K562 (cell line): ENCODE data around the gene ARL14. TPM values are rescaled to one million over a fixed set of nuclear protein-coding genes. Genes with fewer than 3 reads are reported as not detected.

Source experiments
- ATAC-seq: fragments of 200-7000 bp; cut with Tn5 transposase; 3 replicates; pipeline ENCODE4 v1.9.1; 2020; ENCODE audit warnings: moderate library complexity
- BruUV-seq: library from RNA; stranded (reverse); fragments of 400-500 nt; replicated peaks from 2 replicates; lab custom pipeline; 2021; lab: Mats Ljungman, UMichigan
- CTCF ChIA-PET: fragments of 300-600 bp; formaldehyde crosslinking; extraction: SDS; loops from one replicate; lab custom pipeline; 2021; ENCODE audit warnings: low intra/inter-chr PET ratio; lab: Yijun Ruan, JAX
- POLR2A ChIA-PET: fragments of 300-600, 350-650 bp; sonication (Branson Sonifier 250); formaldehyde crosslinking; extraction: SDS; loops from one replicate; lab custom pipeline; 2021; ENCODE audit warnings: antibody characterized with exemption, inconsistent platforms; lab: Yijun Ruan, JAX
- DNase-seq, 4 experiments: peaks; one replicate each; pipeline versions ENCODE4 v3.0.0 to v3.0.0-alpha.2; 2011 to 2018; ENCODE audit warnings: low spot score in 3 of 4, mixed read lengths in 3 of 4; ENCODE audit errors: extremely low read depth in 1 of 4
- FAIRE-seq: peaks from 2 replicates; lab custom pipeline; 2011; peaks lifted over from hg19 to GRCh38; lab: Jason Lieb, UNC
- H2AFZ ChIP-seq: 2 replicates; pipeline ENCODE4 v1.6.0; 2011; ENCODE audit warnings: low read depth, low read length, control low read depth, inconsistent platforms
- H3K27ac ChIP-seq: fragments of 200-600 bp; 3 replicates; pipeline ENCODE4 v1.8.0; 2011; ENCODE audit warnings: low read depth, mild to moderate bottlenecking, control low read depth, inconsistent platforms, low read length, moderate library complexity, mixed read lengths; ENCODE audit errors: extremely low read depth
- H3K27me3 ChIP-seq, 2 experiments: fragments of 300-600 bp in 1 of 2; 2 replicates in 1 of 2; 3 replicates in 1 of 2; pipeline versions ENCODE4 v1.6.0 to v1.8.0; 2011; ENCODE audit warnings: inconsistent platforms in 2 of 2, low read length in 2 of 2, mild to moderate bottlenecking in 1 of 2, mixed read lengths in 1 of 2, moderate library complexity in 1 of 2; ENCODE audit not compliant: control insufficient read depth in 2 of 2, insufficient read depth in 2 of 2
- H3K36me3 ChIP-seq: fragments of 300-600 bp; 3 replicates; pipeline ENCODE4 v1.8.0; 2011; ENCODE audit warnings: mild to moderate bottlenecking, low read length, inconsistent platforms; ENCODE audit not compliant: control insufficient read depth, insufficient read depth
- H3K4me1 ChIP-seq, 2 experiments: fragments of 200-600 bp in 1 of 2; replicated peaks in 1 of 2; 2 replicates in 1 of 2; 3 replicates in 1 of 2; pipeline versions ENCODE4 v1.5.1 to v1.8.0; 2011; ENCODE audit warnings: inconsistent platforms in 2 of 2, low read length in 2 of 2, mild to moderate bottlenecking in 1 of 2, mixed read lengths in 1 of 2, moderate library complexity in 1 of 2; ENCODE audit not compliant: control insufficient read depth in 2 of 2, insufficient read depth in 2 of 2
- H3K4me2 ChIP-seq: 2 replicates; pipeline ENCODE4 v1.6.1; 2011; ENCODE audit warnings: low read length, control low read depth, inconsistent platforms, mixed read lengths; ENCODE audit not compliant: insufficient read depth
- H3K4me3 ChIP-seq: fragments of 200-600 bp; sonication (generic), shearing (Covaris generic); 2 replicates; pipeline ENCODE4 v1.5.1; 2016; ENCODE audit warnings: control low read depth, inconsistent platforms
- H3K79me2 ChIP-seq: fragments of 200-600 bp; 3 replicates; pipeline ENCODE4 v1.8.0; 2011; ENCODE audit warnings: low read length, inconsistent platforms; ENCODE audit not compliant: control insufficient read depth, insufficient read depth
- H3K9ac ChIP-seq, 2 experiments: 2 replicates each; pipeline versions ENCODE4 v1.6.0 to v1.6.1; 2011; ENCODE audit warnings: low read depth in 2 of 2, low read length in 2 of 2, control low read depth in 1 of 2, inconsistent platforms in 1 of 2, mild to moderate bottlenecking in 1 of 2, mixed read lengths in 1 of 2; ENCODE audit not compliant: insufficient read depth in 1 of 2
- H3K9me1 ChIP-seq: one replicate; pipeline ENCODE4 v1.6.0; 2011; ENCODE audit warnings: inconsistent platforms, mild to moderate bottlenecking, low read length, moderate library complexity; ENCODE audit not compliant: control insufficient read depth, insufficient read depth
- H3K9me3 ChIP-seq: replicated peaks from 2 replicates; pipeline ENCODE4 v1.5.1; 2011; ENCODE audit warnings: low read depth, low read length, inconsistent platforms; ENCODE audit not compliant: control insufficient read depth, insufficient read depth
- H4K20me1 ChIP-seq: replicated peaks from 2 replicates; pipeline ENCODE4 v1.6.1; 2011; ENCODE audit warnings: low read length, inconsistent platforms, mixed read lengths; ENCODE audit not compliant: control insufficient read depth, insufficient read depth
- CBFA2T3 ChIP-seq: fragments of 450-650 bp; IDR thresholded peaks from 2 replicates; pipeline ENCODE4 v1.6.1; 2017
- GATAD2B ChIP-seq: fragments of 450-650 bp; IDR thresholded peaks from 2 replicates; pipeline ENCODE4 v1.6.1; 2017; ENCODE audit warnings: mild to moderate bottlenecking, borderline replicate concordance
- HMGN3 ChIP-seq: IDR thresholded peaks from 2 replicates; pipeline ENCODE4 v1.6.1; 2011; ENCODE audit warnings: borderline replicate concordance, low read depth, mild to moderate bottlenecking, mixed read lengths, low read length; ENCODE audit not compliant: insufficient read length; ENCODE audit errors: extremely low read depth
- MYNN ChIP-seq, 2 experiments: sonication (generic); formaldehyde crosslinking in 1 of 2; IDR thresholded peaks; 2 replicates each; pipeline versions ENCODE4 v1.5.0 to v1.6.1; 2016 to 2020; ENCODE audit warnings: antibody characterized with exemption in 1 of 2, missing genetic modification reagents in 1 of 2
- RB1 ChIP-seq: fragments of 450-650 bp; IDR thresholded peaks from 2 replicates; pipeline ENCODE4 v1.6.1; 2017; ENCODE audit warnings: low read depth, mild to moderate bottlenecking
- RBM22 ChIP-seq: fragments of 200-400 bp; formaldehyde crosslinking; IDR thresholded peaks from 2 replicates; pipeline ENCODE4 v1.6.1; 2018; ENCODE audit warnings: low read length, low read depth; ENCODE audit not compliant: poor library complexity, severe bottlenecking
- STAT5B ChIP-seq: fragments of 250-450 bp; sonication (Bioruptor Pico); IDR thresholded peaks from 2 replicates; pipeline ENCODE4 v1.8.0; 2021; ENCODE audit warnings: mild to moderate bottlenecking, inconsistent platforms
- ZNF140 ChIP-seq: fragments of 250-450 bp; sonication (Bioruptor Pico); IDR thresholded peaks from 2 replicates; pipeline ENCODE4 v1.8.0; 2021; ENCODE audit warnings: moderate library complexity, mild to moderate bottlenecking, inconsistent platforms
- ZNF311 ChIP-seq: fragments of 250-450 bp; sonication (Bioruptor Pico); IDR thresholded peaks from 2 replicates; pipeline ENCODE4 v1.4.0; 2020; ENCODE audit warnings: mild to moderate bottlenecking, moderate library complexity
- ZNF354B ChIP-seq: fragments of 250-450 bp; sonication (Bioruptor Pico); IDR thresholded peaks from 2 replicates; pipeline ENCODE4 v1.4.0; 2020
- WGBS: fragments of 100-300 bp; shearing (Covaris generic); methylation state at CpG from one replicate; pipeline ENCODE4 v1.1.6; 2016; ENCODE audit warnings: low coverage, mixed read lengths; ENCODE audit not compliant: insufficient coverage; ENCODE audit errors: missing lambda C conversion rate; 5-methylcytosine and 5-hydroxymethylcytosine counted together
- in situ Hi-C: fragments of 300-500 bp; cut with MboI; formaldehyde crosslinking; loops from 4 replicates; pipeline ENCODE4 v1.15.0; 2018; ENCODE audit warnings: inconsistent platforms, mixed read lengths
- intact Hi-C: fragments of 100-400 bp; cut with micrococcal nuclease; formaldehyde crosslinking; loops from 2 replicates; pipeline ENCODE4 v1.14.2; 2022
- polyA plus RNA-seq, 8 experiments: library from polyadenylated mRNA; depleted of rRNA in 4 of 8; stranded (reverse) in 5 of 8; unstranded in 3 of 8; fragments of >200 nt; fragmentation: Nextera tagmentation in 2 of 8; fragmentation: Illumina TruSeq in 1 of 8; extraction: Ambion mirVana in 2 of 8; extraction: Trizol in 1 of 8; gene quantifications; 2 replicates each; pipeline versions ENCODE4 v1.2.1 to v1.2.3, GENCODE V29; 2011 to 2014; ENCODE audit warnings: inconsistent platforms in 1 of 8, missing spikeins in 1 of 8
- total RNA-seq, 7 experiments: library from RNA; depleted of rRNA in 6 of 7; stranded (reverse); fragments of >200 nt in 6 of 7; fragmentation: Illumina TruSeq in 2 of 7; extraction: Trizol in 2 of 7; gene quantifications; 2 replicates each; pipeline versions ENCODE4 v1.2.1 to v1.2.3, GENCODE V29; 2011 to 2021; ENCODE audit warnings: low replicate concordance in 1 of 7
- TF ChIP-seq, protein P1 (sequence below): fragments of 450-650 bp; IDR thresholded peaks from 2 replicates; pipeline ENCODE4 v1.6.1; 2016; ENCODE audit warnings: low read depth

ARL14 gene
- total and polyA plus RNA-seq, 9 of the 15 experiments (the other 6 are each of a cell fraction or from before 2014, with no cell fraction given), result not detected

DNA sequence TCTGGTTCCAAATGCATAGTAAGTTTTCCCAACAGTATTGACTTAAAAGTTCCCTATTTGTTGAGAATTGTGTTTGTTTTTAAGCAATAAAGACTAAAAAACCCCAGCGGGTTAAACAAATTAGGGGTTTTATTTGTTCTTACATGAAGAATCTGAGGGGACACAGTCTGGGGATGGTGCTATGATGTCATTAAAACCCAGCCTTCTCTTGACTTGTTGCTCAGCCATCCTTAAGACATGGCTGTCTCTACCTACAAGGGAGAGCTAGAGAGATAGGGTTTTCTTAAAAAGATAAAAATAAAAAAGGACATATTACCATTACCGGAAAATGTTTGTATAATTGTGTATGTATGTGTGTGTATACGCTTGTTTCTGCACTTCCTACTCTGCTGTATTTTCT lies 11.7 kb upstream of the ARL14 start:
- FAIRE-seq, result no peak
- Histone ChIP-seq H3K4me2 (no peak overlapping the region), H3K27ac (no peak overlapping the region), H3K27me3 (no peaks in the 10 kb centered on the region; a peak in 2 of 5 replicates), H3K4me3 (no peak overlapping the region), H3K9me1 (no peaks in the 10 kb centered on the region), H2AFZ (no peak overlapping the region), H4K20me1 (no peaks in the 10 kb centered on the region), H3K79me2 (no peaks in the 10 kb centered on the region), H3K9me3 (no peaks in the 10 kb centered on the region), H3K4me1 (no peaks in the 10 kb centered on the region), H3K36me3 (no peaks in the 10 kb centered on the region), H3K9ac (no peak overlapping the region)
- no peak for TF ChIP-seq MYNN (IDR thresholded peaks at IDR 0.05)
- no peak for TF ChIP-seq MYNN (CRISPR knock-in tag; IDR thresholded peaks at IDR 0.05)
- TF ChIP-seq RB1, result no peak
- no peak for TF ChIP-seq STAT5B (CRISPR knock-in tag)
- TF ChIP-seq ZNF311 (CRISPR knock-in tag), result no peak
- TF ChIP-seq, protein P1, sequence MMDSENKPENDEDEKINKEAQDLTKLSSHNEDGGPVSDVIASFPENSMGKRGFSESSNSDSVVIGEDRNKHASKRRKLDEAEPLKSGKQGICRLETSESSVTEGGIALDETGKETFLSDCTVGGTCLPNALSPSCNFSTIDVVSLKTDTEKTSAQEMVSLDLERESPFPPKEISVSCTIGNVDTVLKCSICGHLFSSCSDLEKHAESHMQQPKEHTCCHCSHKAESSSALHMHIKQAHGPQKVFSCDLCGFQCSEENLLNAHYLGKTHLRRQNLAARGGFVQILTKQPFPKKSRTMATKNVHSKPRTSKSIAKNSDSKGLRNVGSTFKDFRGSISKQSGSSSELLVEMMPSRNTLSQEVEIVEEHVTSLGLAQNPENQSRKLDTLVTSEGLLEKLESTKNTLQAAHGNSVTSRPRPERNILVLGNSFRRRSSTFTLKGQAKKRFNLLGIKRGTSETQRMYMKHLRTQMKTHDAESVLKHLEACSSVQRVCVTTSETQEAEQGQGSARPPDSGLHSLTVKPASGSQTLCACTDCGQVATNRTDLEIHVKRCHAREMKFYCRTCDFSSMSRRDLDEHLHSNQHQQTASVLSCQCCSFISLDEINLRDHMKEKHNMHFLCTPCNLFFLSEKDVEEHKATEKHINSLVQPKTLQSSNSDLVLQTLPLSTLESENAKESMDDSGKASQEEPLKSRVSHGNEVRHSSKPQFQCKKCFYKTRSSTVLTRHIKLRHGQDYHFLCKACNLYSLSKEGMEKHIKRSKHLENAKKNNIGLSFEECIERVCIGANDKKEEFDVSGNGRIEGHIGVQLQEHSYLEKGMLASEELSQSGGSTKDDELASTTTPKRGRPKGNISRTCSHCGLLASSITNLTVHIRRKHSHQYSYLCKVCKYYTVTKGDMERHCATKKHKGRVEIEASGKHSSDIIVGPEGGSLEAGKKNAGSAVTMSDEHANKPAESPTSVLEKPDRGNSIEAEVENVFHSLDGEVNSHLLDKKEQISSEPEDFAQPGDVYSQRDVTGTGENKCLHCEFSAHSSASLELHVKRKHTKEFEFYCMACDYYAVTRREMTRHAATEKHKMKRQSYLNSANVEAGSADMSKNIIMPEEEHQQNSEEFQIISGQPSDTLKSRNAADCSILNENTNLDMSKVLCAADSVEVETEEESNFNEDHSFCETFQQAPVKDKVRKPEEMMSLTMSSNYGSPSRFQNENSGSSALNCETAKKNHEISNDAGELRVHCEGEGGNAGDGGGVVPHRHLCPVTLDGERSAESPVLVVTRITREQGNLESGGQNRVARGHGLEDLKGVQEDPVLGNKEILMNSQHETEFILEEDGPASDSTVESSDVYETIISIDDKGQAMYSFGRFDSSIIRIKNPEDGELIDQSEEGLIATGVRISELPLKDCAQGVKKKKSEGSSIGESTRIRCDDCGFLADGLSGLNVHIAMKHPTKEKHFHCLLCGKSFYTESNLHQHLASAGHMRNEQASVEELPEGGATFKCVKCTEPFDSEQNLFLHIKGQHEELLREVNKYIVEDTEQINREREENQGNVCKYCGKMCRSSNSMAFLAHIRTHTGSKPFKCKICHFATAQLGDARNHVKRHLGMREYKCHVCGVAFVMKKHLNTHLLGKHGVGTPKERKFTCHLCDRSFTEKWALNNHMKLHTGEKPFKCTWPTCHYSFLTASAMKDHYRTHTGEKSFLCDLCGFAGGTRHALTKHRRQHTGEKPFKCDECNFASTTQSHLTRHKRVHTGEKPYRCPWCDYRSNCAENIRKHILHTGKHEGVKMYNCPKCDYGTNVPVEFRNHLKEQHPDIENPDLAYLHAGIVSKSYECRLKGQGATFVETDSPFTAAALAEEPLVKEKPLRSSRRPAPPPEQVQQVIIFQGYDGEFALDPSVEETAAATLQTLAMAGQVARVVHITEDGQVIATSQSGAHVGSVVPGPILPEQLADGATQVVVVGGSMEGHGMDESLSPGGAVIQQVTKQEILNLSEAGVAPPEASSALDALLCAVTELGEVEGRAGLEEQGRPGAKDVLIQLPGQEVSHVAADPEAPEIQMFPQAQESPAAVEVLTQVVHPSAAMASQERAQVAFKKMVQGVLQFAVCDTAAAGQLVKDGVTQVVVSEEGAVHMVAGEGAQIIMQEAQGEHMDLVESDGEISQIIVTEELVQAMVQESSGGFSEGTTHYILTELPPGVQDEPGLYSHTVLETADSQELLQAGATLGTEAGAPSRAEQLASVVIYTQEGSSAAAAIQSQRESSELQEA, result no peak
- no peak for TF ChIP-seq RBM22
- TF ChIP-seq ZNF354B (CRISPR knock-in tag), result no peak
- TF ChIP-seq ZNF140 (CRISPR knock-in tag), result no peak
- no peak for TF ChIP-seq HMGN3
- no peak for TF ChIP-seq GATAD2B
- no peak for TF ChIP-seq CBFA2T3
- no peak for ATAC-seq
- ChIA-PET CTCF (no interaction called here), POLR2A (no interaction called here)
- intact Hi-C loops (no loop called here), in situ Hi-C loops (no loop called here)
- no peak for DNase-seq
- 3% methylated on average over 3 of the region's 3 CpGs for WGBS
- BruUV-seq, result no TSS peak
